ENCODE results near the gene KCNQ1.

GRCh38 chr11:2801711-2802388 lies 357.0 kb downstream of the KCNQ1 start:
- TF ChIP-seq CTCF (IDR thresholded peaks at IDR 0.05) (no peak), POLR2A (IDR thresholded peaks at IDR 0.05) (no peak), EP300 (IDR thresholded peaks at IDR 0.05) (no peak)
